Right renal pelvis (tissue), 4 donors: ENCODE results near the gene TBC1D3B. TPM values are rescaled to one million over a fixed set of nuclear protein-coding genes. Genes with fewer than 3 reads are reported as not detected.
"Not testable (repeated sequence)": the region's sequence is repeated elsewhere in the genome, so short reads cannot be mapped to it uniquely, and the experiment has no call there.

Experiments
- DNase-seq, 4 donors: peaks; one replicate each; pipeline ENCODE4 v3.0.0-alpha.2; 2013; ENCODE audit warnings: low read depth in 4 of 4, low spot score in 3 of 4, missing footprints in 1 of 4
- polyA plus RNA-seq, 4 donors: library from polyadenylated mRNA; unstranded; fragments of 120-200 nt; gene quantifications; one replicate each; pipeline ENCODE4 v1.2.1, GENCODE V29; 2013; ENCODE audit not compliant: insufficient read length in 4 of 4

TBC1D3B gene
- polyA plus RNA-seq, 4 donors: 3.6 to 8.5 (median 6.5) TPM

DNA sequence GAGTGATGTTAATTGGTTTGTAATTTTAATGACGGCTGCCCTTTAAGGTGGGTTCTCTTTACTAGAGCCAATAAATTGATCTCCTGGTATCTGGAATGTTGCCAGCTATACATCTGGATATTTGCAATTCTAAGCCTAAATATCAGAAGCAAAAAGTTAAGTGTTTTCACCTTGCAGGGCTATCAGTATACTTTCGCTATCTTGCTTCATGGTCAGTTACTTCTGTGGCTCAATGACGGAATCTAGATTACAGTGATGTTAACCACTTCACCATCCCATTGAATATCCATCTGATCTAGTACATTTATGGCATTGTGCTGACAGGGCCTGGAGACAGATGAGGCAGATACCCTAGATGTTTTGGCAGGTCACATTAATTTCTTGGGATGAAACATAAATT lies 44.5 kb downstream of the TBC1D3B start:
- DNase-seq: no peak

DNA sequence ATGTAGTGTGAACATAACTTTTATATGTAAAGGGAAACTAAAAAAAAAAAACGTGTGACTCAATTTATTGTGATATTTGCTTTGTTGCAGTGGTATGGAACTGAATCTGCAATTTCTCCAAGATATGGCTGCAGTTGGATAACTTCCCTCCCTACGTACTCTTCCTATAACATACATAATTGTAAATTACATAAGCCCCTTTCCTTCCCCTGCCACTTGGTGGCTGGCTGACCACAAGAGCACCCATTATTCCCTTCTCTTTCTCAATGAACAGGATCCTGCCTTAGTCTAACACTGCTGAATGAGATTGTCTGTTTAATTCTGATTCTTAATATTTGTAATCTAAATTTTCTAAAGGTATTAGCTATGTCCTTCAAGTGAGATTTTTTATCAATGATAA lies 45.0 kb downstream of the TBC1D3B start:
- no peak for DNase-seq

DNA sequence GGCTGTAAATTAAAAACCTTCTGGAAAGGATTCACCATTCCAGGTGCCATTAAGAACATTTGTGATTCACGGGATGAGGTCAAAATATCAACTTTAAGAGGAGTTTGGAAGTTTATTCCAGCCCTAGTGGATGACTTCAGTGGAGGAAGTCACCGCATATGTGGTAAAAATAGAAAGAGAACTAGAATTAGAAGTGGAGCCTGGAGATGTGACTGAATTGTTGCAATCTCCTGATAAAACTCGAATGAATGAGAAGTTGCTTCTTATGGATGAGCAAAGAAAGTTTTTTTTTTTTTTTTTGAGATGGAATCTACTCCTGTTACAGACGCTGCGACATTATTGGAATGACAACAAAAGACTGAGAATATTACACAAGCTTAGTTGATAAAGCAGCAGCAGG lies 46.1 kb downstream of the TBC1D3B start:
- no peak for DNase-seq

DNA sequence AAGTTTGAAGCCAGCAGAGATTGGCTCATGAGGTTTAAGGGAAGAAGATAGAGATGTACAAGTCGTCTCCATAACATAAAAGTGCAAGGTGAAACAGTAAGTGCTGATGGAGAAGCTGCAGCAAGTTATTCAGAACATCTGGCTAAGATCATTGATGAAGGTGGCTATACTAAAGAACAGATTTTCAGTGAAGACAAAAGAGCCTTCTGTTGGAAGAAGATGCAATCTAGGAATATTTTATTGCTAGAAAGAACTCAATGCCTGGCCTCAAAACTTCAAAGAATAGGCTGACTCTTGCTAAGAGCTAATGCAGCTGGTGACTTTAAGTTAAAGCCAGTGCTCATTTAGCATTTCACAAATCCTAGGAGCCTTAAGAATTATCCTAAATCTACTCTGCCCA lies 46.8 kb downstream of the TBC1D3B start:
- DNase-seq: no peak

DNA sequence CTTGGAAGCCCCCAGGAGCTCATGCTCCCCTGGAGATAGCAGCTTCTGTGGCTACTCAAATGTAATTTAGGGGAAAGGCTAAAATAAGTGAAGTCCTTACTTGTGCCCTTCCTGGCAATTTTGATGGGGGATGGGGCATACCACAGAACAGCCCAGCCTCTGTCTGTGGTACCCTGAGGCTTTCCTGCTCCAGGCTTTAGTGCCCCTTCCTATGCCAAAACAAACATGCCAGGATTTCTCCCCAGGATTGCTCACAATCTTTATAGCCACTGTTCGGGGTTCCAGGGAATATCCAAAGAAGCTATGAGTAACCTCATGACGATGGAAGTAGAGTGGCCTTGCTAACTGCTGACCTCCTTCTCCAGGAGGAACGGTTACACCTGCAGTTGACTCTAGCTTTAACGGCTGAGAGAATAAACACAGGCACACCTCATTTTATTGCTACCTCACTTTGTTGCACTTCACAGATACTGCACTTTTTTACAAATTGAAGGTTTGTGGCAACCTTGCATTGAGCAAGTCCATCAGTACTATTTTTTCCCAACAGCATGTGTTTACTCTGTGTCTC lies 47.9 kb downstream of the TBC1D3B start:
- no peak for DNase-seq

DNA sequence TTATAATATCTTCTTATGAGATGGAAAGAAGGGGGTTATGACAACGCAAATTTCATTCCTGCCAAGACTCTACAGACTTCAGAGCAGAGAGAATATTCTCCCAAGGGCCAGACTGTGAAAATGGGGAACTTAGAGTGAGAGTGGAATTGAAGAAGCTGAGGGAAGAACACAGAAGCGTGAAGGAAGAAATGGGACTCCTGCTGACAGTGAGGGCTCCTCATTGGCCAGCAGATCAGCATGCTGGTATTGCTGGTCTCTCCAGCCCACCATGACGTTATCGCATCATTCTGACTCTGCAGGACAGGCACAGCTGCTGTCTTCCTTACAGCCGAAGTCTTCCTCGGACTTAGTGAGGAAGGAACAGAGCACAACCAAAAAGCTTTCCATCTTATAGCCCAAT lies 48.5 kb downstream of the TBC1D3B start:
- no peak for DNase-seq

DNA sequence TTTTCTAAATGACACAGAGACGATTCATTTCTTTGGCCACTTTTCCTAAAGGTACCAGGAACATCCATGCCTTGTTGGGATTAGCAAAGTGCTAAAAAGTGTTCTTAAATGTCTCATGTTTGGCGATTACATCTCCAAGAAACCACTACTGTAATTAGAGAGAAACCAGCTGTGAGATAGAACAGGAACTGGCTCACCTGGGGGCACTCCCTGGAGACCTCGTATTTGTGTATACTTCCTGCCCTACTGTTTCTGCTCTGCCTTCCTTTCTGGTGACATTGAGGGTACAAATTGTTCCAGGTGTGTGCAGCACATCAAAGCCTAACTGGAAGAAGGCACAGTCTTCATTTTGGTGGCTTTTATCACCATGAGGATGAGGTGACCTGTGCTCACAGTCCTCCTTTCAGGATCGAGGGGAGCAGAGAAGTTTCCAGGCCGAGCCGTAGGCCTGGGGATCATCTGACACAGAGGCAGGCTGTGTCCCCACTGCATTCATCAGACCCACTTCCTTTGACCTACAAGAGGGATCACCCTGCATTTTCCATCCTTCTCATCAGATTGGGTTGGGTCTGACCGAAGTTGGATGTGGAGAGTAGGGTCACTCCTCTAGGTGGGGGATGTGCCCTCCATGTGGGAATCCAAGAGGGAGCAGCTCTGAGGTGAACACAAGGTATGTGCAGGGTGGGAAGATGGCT lies 49.1 kb downstream of the TBC1D3B start:
- DNase-seq: no peak

DNA sequence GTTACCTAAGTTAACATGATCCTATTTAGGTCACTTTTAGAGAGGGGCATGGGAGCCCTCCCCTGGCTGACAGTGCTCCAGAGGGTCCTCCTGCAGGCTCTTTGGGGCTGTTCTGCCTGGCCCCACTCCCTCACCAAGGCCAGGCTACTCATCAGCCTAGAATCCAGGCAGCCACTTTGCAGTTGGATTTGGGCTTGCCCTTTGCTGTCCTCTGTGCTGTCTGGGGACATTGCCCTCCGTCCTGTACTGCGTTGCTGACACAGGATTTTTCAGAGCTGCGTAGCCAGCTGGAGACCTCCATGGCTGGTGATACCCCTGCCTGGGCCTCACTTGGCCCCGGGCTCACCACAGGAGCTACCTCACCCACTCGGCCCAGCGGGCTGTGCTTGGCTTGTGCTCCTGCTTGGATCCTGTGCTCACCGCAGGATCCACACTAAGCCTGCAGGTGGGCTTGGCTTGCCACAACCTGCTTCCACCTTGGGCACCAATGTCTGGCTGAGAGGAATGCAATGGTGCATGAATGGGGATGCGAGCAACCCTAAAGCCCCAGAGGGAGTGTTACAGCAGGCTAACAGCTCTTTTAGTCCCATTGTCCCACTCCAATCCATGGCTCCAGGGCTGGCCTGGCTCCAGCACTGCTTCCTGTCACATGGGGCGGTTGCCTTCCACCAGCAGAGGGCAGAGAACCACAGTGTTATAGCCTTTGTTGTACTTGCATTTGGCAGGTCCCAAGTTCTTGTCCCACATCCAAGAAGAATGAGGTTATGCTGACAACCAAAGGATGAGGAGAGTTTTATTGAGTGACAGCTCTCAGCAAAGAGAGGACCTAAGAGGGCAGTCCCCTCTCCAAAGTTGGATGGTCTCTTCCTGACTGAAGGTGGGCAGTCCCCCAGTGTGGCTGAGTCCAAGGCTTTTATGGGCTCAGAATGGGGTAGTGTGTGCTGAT lies 51.3 kb downstream of the TBC1D3B start:
- DNase-seq: no peak

DNA sequence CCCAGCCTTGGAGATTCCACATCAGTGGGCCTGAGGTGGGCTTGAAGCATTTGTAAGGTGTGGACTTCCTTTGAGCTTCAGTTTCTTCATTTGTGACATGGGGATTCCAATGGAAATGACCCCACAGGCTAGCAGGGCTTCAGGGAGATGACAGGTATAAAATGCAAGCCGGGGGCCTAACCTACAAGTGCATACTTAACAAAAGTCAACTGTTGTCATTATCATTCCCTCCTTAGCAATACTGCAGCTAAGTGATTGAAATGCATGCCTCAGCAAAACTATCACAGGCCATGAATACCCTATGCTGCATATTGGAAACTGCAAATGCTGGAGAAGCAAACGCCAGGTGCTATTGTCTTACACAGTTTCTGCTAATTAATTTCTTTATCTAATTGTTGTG lies 53.0 kb downstream of the TBC1D3B start:
- DNase-seq: no peak

DNA sequence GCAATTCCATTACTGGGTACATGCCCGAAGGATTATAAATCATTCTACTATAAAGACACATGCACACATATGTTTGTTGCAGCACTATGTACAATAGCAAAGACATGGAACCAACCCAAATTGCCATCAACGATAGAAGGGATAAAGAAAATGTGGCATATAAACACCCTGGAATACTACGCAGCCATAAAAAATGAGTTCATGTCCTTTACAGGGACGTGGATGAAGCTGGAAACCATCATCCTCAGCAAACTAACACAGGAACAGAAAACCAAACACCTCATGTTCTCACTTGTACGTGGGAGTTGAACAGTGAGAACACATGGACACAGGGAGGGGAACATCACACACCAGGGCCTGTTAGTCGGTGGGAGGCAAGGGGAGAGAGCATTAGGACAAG lies 55.3 kb downstream of the TBC1D3B start:
- not testable (repeated sequence) for DNase-seq

DNA sequence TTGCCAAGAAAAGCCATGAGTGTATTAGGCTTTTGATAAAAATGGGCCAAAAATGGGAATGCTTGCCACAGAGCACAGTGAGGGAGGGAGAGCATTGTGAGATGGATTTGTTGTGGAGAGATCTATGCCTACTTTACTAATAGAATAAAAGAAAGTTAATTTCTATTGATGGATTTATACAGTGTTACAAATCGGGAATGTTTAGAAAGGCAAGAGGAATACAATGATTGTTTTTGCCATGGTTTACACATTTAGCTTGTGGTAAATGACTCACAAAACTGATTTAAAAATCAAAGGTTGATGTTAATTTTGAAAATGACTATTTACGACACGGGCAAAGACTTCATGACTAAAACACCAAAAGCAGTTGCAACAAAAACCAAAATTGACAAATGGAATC lies 56.2 kb downstream of the TBC1D3B start:
- DNase-seq: no peak

DNA sequence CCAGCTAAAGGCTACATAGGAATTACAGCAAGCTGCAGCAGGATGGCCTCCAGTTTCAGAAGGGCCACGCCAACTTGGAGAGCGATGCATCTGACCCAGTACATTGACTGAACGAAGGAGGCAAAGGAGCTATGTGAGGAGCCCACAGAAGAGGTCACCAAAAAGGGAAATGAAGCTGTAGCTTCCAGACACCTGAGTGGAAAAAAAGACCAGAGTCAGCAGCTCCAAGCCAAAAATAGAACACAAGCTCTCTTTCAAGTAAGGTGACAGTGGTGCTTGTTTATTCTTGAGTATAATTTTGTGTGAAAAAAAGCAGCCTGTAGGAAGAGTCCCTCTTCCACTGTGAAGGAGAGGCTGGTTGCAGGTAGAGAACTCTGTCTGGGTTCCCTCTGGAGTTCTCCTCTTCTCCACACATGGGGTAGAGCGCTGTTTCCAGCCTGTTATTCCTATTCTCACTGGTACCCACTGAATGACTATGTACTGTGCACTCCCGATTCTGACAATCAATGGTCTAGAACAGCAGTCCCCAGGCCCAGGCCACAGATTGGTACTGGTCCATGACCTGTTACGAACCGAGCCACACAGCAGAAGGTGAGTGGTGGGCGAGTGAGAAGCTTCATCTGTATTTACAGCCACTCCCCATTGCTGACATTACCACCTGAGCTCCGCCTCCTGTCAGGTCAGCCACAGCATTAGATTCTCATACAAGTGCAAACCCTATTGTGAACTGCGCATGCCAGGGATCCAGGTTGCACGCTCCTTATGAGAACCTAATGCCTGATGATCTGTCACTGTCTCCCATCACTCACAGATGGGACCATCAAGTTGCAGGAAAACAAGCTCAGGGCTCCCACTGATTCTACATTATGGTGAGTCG lies 57.7 kb downstream of the TBC1D3B start:
- DNase-seq: no peak

DNA sequence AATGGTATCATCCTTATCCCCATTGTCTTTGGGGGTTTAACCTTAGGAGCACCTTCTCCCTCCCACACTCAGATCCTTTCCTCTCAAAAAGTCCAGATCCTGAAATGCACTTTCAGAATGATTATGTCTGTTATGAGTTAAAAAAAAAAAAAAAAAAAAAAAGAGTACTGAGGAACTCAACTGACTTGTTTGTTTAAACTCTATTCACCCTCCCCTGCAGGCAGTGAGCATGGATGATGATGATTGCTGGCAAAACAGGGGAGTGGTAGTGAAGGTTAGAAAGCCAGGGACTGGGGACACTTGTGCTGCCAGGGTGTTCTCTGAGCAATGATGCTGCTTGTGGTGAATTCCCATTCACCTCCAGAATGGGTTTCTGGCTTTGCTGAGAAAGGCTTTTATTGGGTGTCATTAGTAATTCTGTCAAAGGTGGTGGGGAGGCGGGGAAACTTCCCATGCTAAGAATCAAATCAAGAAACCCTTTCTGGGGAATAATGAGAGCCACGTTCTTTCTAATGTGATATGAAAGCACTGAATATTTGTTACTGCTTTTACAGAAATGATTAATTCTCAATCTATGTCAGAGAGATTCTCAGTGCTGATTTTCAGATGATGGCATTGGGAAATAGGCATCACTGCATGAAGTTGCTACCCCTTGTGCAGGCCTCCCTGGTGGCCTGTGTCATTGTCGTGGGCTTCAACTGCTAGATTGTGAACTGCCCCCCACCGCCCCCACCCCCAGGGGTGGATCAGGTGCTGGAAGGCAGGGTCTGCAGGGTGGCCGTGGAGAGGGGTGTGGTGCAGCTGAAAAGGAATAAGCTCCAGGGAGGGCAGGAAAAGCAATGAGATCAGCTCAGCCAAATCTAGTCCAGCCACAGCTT lies 58.7 kb downstream of the TBC1D3B start:
- no peak for DNase-seq

Other genes with a start within 250 kb of the TBC1D3B start
- 1 to 10 TPM; 1.5 to 4.2 (median 2.7) TPM for gene RDM1, start 245.9 kb downstream of the TBC1D3B start, polyA plus RNA-seq
- not detected for gene LYZL6, start 232.9 kb downstream of the TBC1D3B start, polyA plus RNA-seq
- under 1 TPM; 0.09 to 0.39 (median 0.20) TPM for gene CCL16, start 195.1 kb downstream of the TBC1D3B start, polyA plus RNA-seq
- 10 to 100 TPM; 15.2 to 27.2 (median 18.9) TPM for gene CCL14, start 189.9 kb downstream of the TBC1D3B start, polyA plus RNA-seq
- 10 to 100 TPM in 1 of 4 donors, 1 to 10 TPM in 3; 7.7 to 10.0 (median 8.3) TPM for gene CCL15, start 175.1 kb downstream of the TBC1D3B start, polyA plus RNA-seq
- under 1 TPM in 2 of 4 donors, not detected in 2; 0.35 to 0.48 TPM for gene CCL23, start 158.7 kb downstream of the TBC1D3B start, polyA plus RNA-seq
- gene CCL18, start 112.4 kb downstream of the TBC1D3B start, polyA plus RNA-seq: not detected
- gene CCL3, start 86.5 kb downstream of the TBC1D3B start, polyA plus RNA-seq: 1 to 10 TPM in 3 of 4 donors, under 1 TPM in 1; 0.13 to 6.6 (median 3.5) TPM
- gene CCL4, start 72.8 kb downstream of the TBC1D3B start, polyA plus RNA-seq: 1 to 10 TPM in 2 of 4 donors, under 1 TPM in 2; 0.38 to 3.2 (median 1.3) TPM
- 1 to 10 TPM in 2 of 4 donors, under 1 TPM in 2; 0.21 to 3.4 (median 1.5) TPM for gene CCL3L1, start 20.1 kb upstream of the TBC1D3B start, polyA plus RNA-seq
- gene CCL4L2, start 34.4 kb upstream of the TBC1D3B start, polyA plus RNA-seq: 1 to 10 TPM in 3 of 4 donors, under 1 TPM in 1; 0.26 to 3.5 (median 2.0) TPM
- gene TBC1D3I, start 87.9 kb upstream of the TBC1D3B start, polyA plus RNA-seq: under 1 TPM in 2 of 4 donors, not detected in 2; 0.17 to 0.52 TPM
- not detected for gene TBC1D3G, start 147.2 kb upstream of the TBC1D3B start, polyA plus RNA-seq
- not detected for gene TBC1D3H, start 211.8 kb upstream of the TBC1D3B start, polyA plus RNA-seq